Peyer's patch (tissue), 4 donors: ENCODE measurements around the gene GAS7. TPM values are rescaled to one million over a fixed set of nuclear protein-coding genes. Genes with fewer than 3 reads are reported as not detected.

Experiments
- DNase-seq, 3 donors: peaks; one replicate each; pipeline ENCODE4 v3.0.0-alpha.2; 2017 to 2019
- H3K27ac ChIP-seq, 4 donors: fragments of 200-600 bp; sonication (generic); one replicate each; pipeline ENCODE4 v1.5.1; 2016 to 2019
- H3K27me3 ChIP-seq, 2 donors: fragments of 200-600 bp; sonication (generic); one replicate each; pipeline ENCODE4 v1.5.1; 2019
- H3K36me3 ChIP-seq, 3 donors: fragments of 200-600 bp; sonication (generic); one replicate each; pipeline ENCODE4 v1.5.1; 2016 to 2019
- H3K4me1 ChIP-seq, 4 donors: fragments of 200-600 bp; sonication (generic); one replicate each; pipeline ENCODE4 v1.5.1; 2016 to 2019
- H3K4me3 ChIP-seq, 4 donors: fragments of 200-600 bp; sonication (generic); 1 replicate in 3 of 4; 2 replicates in 1 of 4; pipeline ENCODE4 v1.5.1; 2016 to 2019; ENCODE audit warnings: mild to moderate bottlenecking in 1 of 4
- H3K9me3 ChIP-seq, 4 donors: fragments of 200-600 bp; sonication (generic); one replicate each; pipeline ENCODE4 v1.5.1; 2016 to 2019; ENCODE audit warnings: mild to moderate bottlenecking in 1 of 4
- CTCF ChIP-seq, 6 experiments: fragments of 450-650 bp in 4 of 6; fragments of 200-600 bp in 2 of 6; sonication (generic) in 1 of 6; IDR thresholded peaks; one replicate each; pipeline ENCODE4 v1.5.1; 2017 to 2019; ENCODE audit warnings: antibody characterized with exemption in 6 of 6, mild to moderate bottlenecking in 3 of 6, moderate library complexity in 1 of 6
- POLR2A ChIP-seq, 2 donors: fragments of 450-650 bp; IDR thresholded peaks; one replicate each; pipeline ENCODE4 v1.5.1; 2017; ENCODE audit warnings: antibody characterized with exemption in 2 of 2, mild to moderate bottlenecking in 2 of 2, moderate library complexity in 2 of 2
- total RNA-seq, 4 donors: library from RNA; depleted of rRNA; stranded (reverse); fragments of >200 nt; gene quantifications; one replicate each; pipeline ENCODE4 v1.1.0, GENCODE V29; 2016

The GAS7 gene
- total RNA-seq, 4 donors from 2014 or later: 6.8 to 104 (median 27.6) TPM

GRCh38 chr17:9931144-9931741 lies 267.2 kb downstream of the GAS7 start:
- Histone ChIP-seq H3K27me3 (no peaks in the 10 kb centered on the region), H3K9me3 (peaks cover 0 to 2% (median 0%) of the 10 kb centered on the region in 4 donors), H3K4me1 (no peaks in the 10 kb centered on the region), H3K36me3 (no peaks in the 10 kb centered on the region), H3K4me3 (no peak overlapping the region), H3K27ac (no peak overlapping the region)
- TF ChIP-seq POLR2A (IDR thresholded peaks at IDR 0.05) (no peak), CTCF (IDR thresholded peaks at IDR 0.05) (no peak)
- no peak for DNase-seq

- no peak overlapping the region for H3K4me3 ChIP-seq
- H3K27ac ChIP-seq: no peak overlapping the region
- DNase-seq: no peak
- TF ChIP-seq CTCF (IDR thresholded peaks at IDR 0.05): no peak
- TF ChIP-seq POLR2A (IDR thresholded peaks at IDR 0.05): no peak
- no peaks in the 10 kb centered on the region for H3K9me3 ChIP-seq
- H3K4me1 ChIP-seq: no peaks in the 10 kb centered on the region
- no peaks in the 10 kb centered on the region for H3K27me3 ChIP-seq
- H3K36me3 ChIP-seq: no peaks in the 10 kb centered on the region
Observed at GRCh38 chr17:9929871-9930270, 268.5 kb downstream of the GAS7 start.

GRCh38 chr17:9928601-9929333 lies 269.6 kb downstream of the GAS7 start:
- H3K27me3 ChIP-seq: no peaks in the 10 kb centered on the region
- no peaks in the 10 kb centered on the region for H3K9me3 ChIP-seq
- H3K4me3 ChIP-seq: no peak overlapping the region
- H3K27ac ChIP-seq: peak overlapping the region in 1 of 4 donors; percentile 35
- H3K4me1 ChIP-seq: no peaks in the 10 kb centered on the region
- H3K36me3 ChIP-seq: no peaks in the 10 kb centered on the region
- TF ChIP-seq CTCF (IDR thresholded peaks at IDR 0.05) (peak in 2 of 6 experiments; percentile 10 to 25), POLR2A (IDR thresholded peaks at IDR 0.05) (no peak)
- no peak for DNase-seq

- no peak for DNase-seq
- Histone ChIP-seq H3K27ac (no peak overlapping the region), H3K27me3 (no peaks in the 10 kb centered on the region), H3K4me3 (no peak overlapping the region), H3K4me1 (no peaks in the 10 kb centered on the region), H3K36me3 (no peaks in the 10 kb centered on the region), H3K9me3 (no peaks in the 10 kb centered on the region)
- TF ChIP-seq POLR2A (IDR thresholded peaks at IDR 0.05) (no peak), CTCF (IDR thresholded peaks at IDR 0.05) (no peak)
Observed at GRCh38 chr17:9926150-9926804, 272.1 kb downstream of the GAS7 start.

- no peak for DNase-seq
- Histone ChIP-seq H3K4me1 (no peaks in the 10 kb centered on the region), H3K27me3 (no peaks in the 10 kb centered on the region), H3K4me3 (no peak overlapping the region), H3K27ac (no peak overlapping the region), H3K9me3 (no peaks in the 10 kb centered on the region), H3K36me3 (no peaks in the 10 kb centered on the region)
- TF ChIP-seq CTCF (IDR thresholded peaks at IDR 0.05) (no peak), POLR2A (IDR thresholded peaks at IDR 0.05) (no peak)
Observed at GRCh38 chr17:9925457-9925856, 272.9 kb downstream of the GAS7 start.
